H1 (cell line): ENCODE measurements around the gene DGKZ. TPM values are rescaled to one million over a fixed set of nuclear protein-coding genes. Genes with fewer than 3 reads are reported as not detected.

Experiments used
- CTCF ChIA-PET: fragments of 300-600 bp; sonication (Branson Sonifier 250); formaldehyde crosslinking; loops from one replicate; lab custom pipeline; 2021; ENCODE audit not compliant: partially characterized antibody; lab: Charles Lee
- POLR2A ChIA-PET: fragments of 300-600 bp; sonication (Branson Sonifier 250); formaldehyde crosslinking; loops from one replicate; lab custom pipeline; 2021; ENCODE audit warnings: inconsistent platforms; ENCODE audit not compliant: partially characterized antibody; lab: Charles Lee
- DNase-seq, 2 experiments: peaks; one replicate each; pipeline versions ENCODE4 v3.0.0 to v3.0.0-alpha.2; 2010 to 2022; ENCODE audit warnings: low spot score in 2 of 2, low read depth in 1 of 2, mixed read lengths in 1 of 2
- FAIRE-seq: peaks from 2 replicates; lab custom pipeline; 2011; peaks lifted over from hg19 to GRCh38; lab: Jason Lieb, UNC
- H2AFZ ChIP-seq: 2 replicates; pipeline ENCODE4 v1.8.1; 2012; ENCODE audit warnings: low read length, inconsistent platforms
- H2AK5ac ChIP-seq: 2 replicates; pipeline ENCODE4 v1.6.1; 2013; ENCODE audit warnings: low read depth, low read length
- H2BK120ac ChIP-seq: replicated peaks from 2 replicates; pipeline ENCODE3; 2013; ENCODE audit warnings: low read depth, low read length, inconsistent platforms
- H2BK12ac ChIP-seq: 2 replicates; pipeline ENCODE4 v1.6.1; 2013; ENCODE audit warnings: low read depth, low read length
- H2BK15ac ChIP-seq: 2 replicates; pipeline ENCODE4 v1.6.1; 2013; ENCODE audit warnings: low read length
- H2BK20ac ChIP-seq: 2 replicates; pipeline ENCODE4 v1.6.1; 2013; ENCODE audit warnings: low read length
- H2BK5ac ChIP-seq: 2 replicates; pipeline ENCODE4 v1.6.1; 2013; ENCODE audit warnings: low read depth, low read length
- H3K14ac ChIP-seq: 2 replicates; pipeline ENCODE4 v1.6.1; 2013; ENCODE audit warnings: inconsistent platforms; ENCODE audit not compliant: insufficient read length
- H3K18ac ChIP-seq: 2 replicates; pipeline ENCODE4 v1.6.1; 2013; ENCODE audit warnings: low read length; ENCODE audit errors: extremely low read depth
- H3K23ac ChIP-seq: 2 replicates; pipeline ENCODE4 v1.6.1; 2013; ENCODE audit warnings: inconsistent platforms; ENCODE audit not compliant: insufficient read length
- H3K23me2 ChIP-seq: 2 replicates; pipeline ENCODE4 v1.6.1; 2013; ENCODE audit warnings: low read depth, low read length
- H3K27ac ChIP-seq: 2 replicates; pipeline ENCODE4 v1.6.1; 2011; ENCODE audit warnings: low read depth, low read length, inconsistent platforms
- H3K27me3 ChIP-seq, 4 experiments: replicated peaks in 1 of 4; 1 replicate in 1 of 4; 2 replicates in 3 of 4; pipeline versions ENCODE4 v1.6.1 to v1.8.1; 2011 to 2013; ENCODE audit warnings: low read length in 3 of 4, mild to moderate bottlenecking in 3 of 4, inconsistent platforms in 2 of 4, mixed read lengths in 2 of 4, moderate library complexity in 1 of 4; ENCODE audit not compliant: control insufficient read depth in 3 of 4, insufficient read depth in 3 of 4; ENCODE audit errors: extremely low read depth in 1 of 4
- H3K36me3 ChIP-seq, 4 experiments: 2 replicates each; pipeline versions ENCODE4 v1.6.1 to v1.8.1; 2011 to 2013; ENCODE audit warnings: mild to moderate bottlenecking in 4 of 4, low read length in 3 of 4, moderate library complexity in 2 of 4, control low read depth in 1 of 4, inconsistent platforms in 1 of 4; ENCODE audit not compliant: insufficient read depth in 4 of 4, control insufficient read depth in 2 of 4
- H3K4ac ChIP-seq: replicated peaks from 2 replicates; pipeline ENCODE3; 2013; ENCODE audit warnings: low read length, low read depth, mixed read lengths, inconsistent platforms; ENCODE audit not compliant: insufficient read length
- H3K4me1 ChIP-seq, 4 experiments: replicated peaks in 1 of 4; 1 replicate in 1 of 4; 2 replicates in 3 of 4; pipeline versions ENCODE4 v1.6.1 to v1.8.1; 2011 to 2013; ENCODE audit warnings: low read length in 3 of 4, inconsistent platforms in 2 of 4, mixed read lengths in 1 of 4; ENCODE audit not compliant: insufficient read depth in 4 of 4, control insufficient read depth in 3 of 4
- H3K4me2 ChIP-seq, 2 experiments: 2 replicates each; pipeline versions ENCODE4 v1.6.1 to v1.8.1; 2011 to 2013; ENCODE audit warnings: low read depth in 2 of 2, low read length in 2 of 2, control low read depth in 1 of 2, inconsistent platforms in 1 of 2, mild to moderate bottlenecking in 1 of 2; ENCODE audit not compliant: insufficient read depth in 1 of 2
- H3K4me3 ChIP-seq, 4 experiments: fragments of 200-600, 300-600 bp in 1 of 4; sonication (generic), shearing (Covaris generic), sonication (Bioruptor Twin) in 1 of 4; 2 replicates each; pipeline versions ENCODE4 v1.5.1 to v1.8.1; 2011 to 2016; ENCODE audit warnings: low read length in 4 of 4, low read depth in 3 of 4, control low read depth in 2 of 4, inconsistent platforms in 2 of 4, mild to moderate bottlenecking in 2 of 4, mixed read lengths in 1 of 4, moderate library complexity in 1 of 4; ENCODE audit not compliant: insufficient read depth in 2 of 4; ENCODE audit errors: extremely low read depth in 1 of 4
- H3K56ac ChIP-seq: replicated peaks from 2 replicates; pipeline ENCODE3; 2013; ENCODE audit warnings: low read depth, mild to moderate bottlenecking, mixed read lengths, low read length, inconsistent platforms; ENCODE audit not compliant: insufficient read length
- H3K79me1 ChIP-seq: 2 replicates; pipeline ENCODE4 v1.6.1; 2013; ENCODE audit warnings: low read depth, low read length, control low read depth
- H3K79me2 ChIP-seq, 2 experiments: 2 replicates each; pipeline versions ENCODE4 v1.6.1 to v1.8.1; 2012 to 2013; ENCODE audit warnings: low read length in 2 of 2, mild to moderate bottlenecking in 2 of 2, inconsistent platforms in 1 of 2; ENCODE audit not compliant: insufficient read depth in 2 of 2, control insufficient read depth in 1 of 2
- H3K9ac ChIP-seq, 4 experiments: replicated peaks in 1 of 4; 1 replicate in 1 of 4; 2 replicates in 3 of 4; pipeline versions ENCODE4 v1.6.1 to v1.8.1; 2011 to 2013; ENCODE audit warnings: low read depth in 3 of 4, low read length in 3 of 4, control low read depth in 2 of 4, mild to moderate bottlenecking in 2 of 4, moderate library complexity in 2 of 4, inconsistent platforms in 1 of 4; ENCODE audit errors: extremely low read depth in 1 of 4
- H3K9me3 ChIP-seq, 2 experiments: 2 replicates each; pipeline versions ENCODE4 v1.6.1 to v1.8.1; 2012 to 2013; ENCODE audit warnings: mild to moderate bottlenecking in 2 of 2, moderate library complexity in 2 of 2, control low read depth in 1 of 2, inconsistent platforms in 1 of 2, low read depth in 1 of 2, low read length in 1 of 2, mixed read lengths in 1 of 2; ENCODE audit not compliant: insufficient read depth in 2 of 2
- H4K20me1 ChIP-seq, 2 experiments: replicated peaks in 1 of 2; 2 replicates each; pipeline versions ENCODE3 to v1.8.1; 2011 to 2013; ENCODE audit warnings: inconsistent platforms in 2 of 2, low read length in 2 of 2, mild to moderate bottlenecking in 1 of 2; ENCODE audit not compliant: insufficient read depth in 2 of 2, control insufficient read depth in 1 of 2
- H4K5ac ChIP-seq: 2 replicates; pipeline ENCODE4 v1.6.1; 2013; ENCODE audit warnings: low read length, low read depth, mixed read lengths, inconsistent platforms; ENCODE audit not compliant: insufficient read length
- H4K8ac ChIP-seq: 2 replicates; pipeline ENCODE4 v1.8.0; 2013; ENCODE audit warnings: mild to moderate bottlenecking, moderate library complexity, low read length, inconsistent platforms; ENCODE audit not compliant: insufficient read depth; ENCODE audit errors: extremely low read depth
- H4K91ac ChIP-seq: replicated peaks from 2 replicates; pipeline ENCODE3; 2013; ENCODE audit warnings: low read length, mixed read lengths, inconsistent platforms; ENCODE audit not compliant: insufficient read length
- ATF3 ChIP-seq: IDR thresholded peaks from 2 replicates; pipeline ENCODE4 v1.6.1; 2011; ENCODE audit warnings: low read depth, mild to moderate bottlenecking, low read length; ENCODE audit not compliant: insufficient read depth
- CBX5 ChIP-seq: fragments of 300-800, 300-1000 bp; sonication (generic); IDR thresholded peaks from 2 replicates; pipeline ENCODE4 v1.7.1; 2016; ENCODE audit warnings: antibody characterized with exemption, low read length, low read depth
- CREB1 ChIP-seq: IDR thresholded peaks from 2 replicates; pipeline ENCODE4 v1.6.1; 2012; ENCODE audit warnings: inconsistent platforms
- GTF2F1 ChIP-seq: IDR thresholded peaks from 2 replicates; pipeline ENCODE4 v1.6.1; 2012; ENCODE audit warnings: low read depth, low read length, improper control_type of control experiment, borderline replicate concordance
- NRF1 ChIP-seq: IDR thresholded peaks from 2 replicates; pipeline ENCODE4 v1.6.1; 2011; ENCODE audit warnings: mild to moderate bottlenecking, low read depth, low read length, improper control_type of control experiment
- POLR2A ChIP-seq, 2 experiments: IDR thresholded peaks; 1 replicate in 1 of 2; 2 replicates in 1 of 2; pipeline ENCODE4 v1.6.1; 2011; ENCODE audit warnings: low read depth in 2 of 2, low read length in 2 of 2, mild to moderate bottlenecking in 2 of 2; ENCODE audit errors: control extremely low read depth in 1 of 2
- POLR2AphosphoS5 ChIP-seq: IDR thresholded peaks from 2 replicates; pipeline ENCODE4 v1.6.1; 2011; ENCODE audit warnings: low read depth, low read length
- RXRA ChIP-seq: IDR thresholded peaks from 2 replicates; pipeline ENCODE4 v1.6.1; 2011; ENCODE audit warnings: low read depth, mild to moderate bottlenecking, low read length, moderate library complexity; ENCODE audit not compliant: insufficient read depth
- SP1 ChIP-seq: IDR thresholded peaks from 2 replicates; pipeline ENCODE4 v1.6.1; 2011; ENCODE audit warnings: low read depth, low read length
- TBP ChIP-seq: IDR thresholded peaks from 2 replicates; pipeline ENCODE4 v1.6.1; 2011; ENCODE audit warnings: low read depth, low read length, improper control_type of control experiment
- YY1 ChIP-seq: IDR thresholded peaks from 2 replicates; pipeline ENCODE4 v1.6.1; 2011; ENCODE audit warnings: low read depth, mild to moderate bottlenecking, low read length
- WGBS, 2 experiments: shearing (Covaris generic) in 1 of 2; methylation state at CpG; one replicate each; pipeline versions ENCODE4 v1.1.6 to v1.1.7; 2013 to 2015; ENCODE audit warnings: low lambda C conversion rate in 2 of 2, mixed read lengths in 2 of 2, inconsistent platforms in 1 of 2, low coverage in 1 of 2, missing lambda C conversion rate in 1 of 2; ENCODE audit not compliant: insufficient replicate concordance in 2 of 2, insufficient coverage in 1 of 2, insufficient read length in 1 of 2; ENCODE audit errors: extremely low coverage in 1 of 2, missing lambda C conversion rate in 1 of 2; 5-methylcytosine and 5-hydroxymethylcytosine counted together
- polyA plus RNA-seq, 7 experiments: library from polyadenylated mRNA; depleted of rRNA in 3 of 7; stranded (reverse) in 5 of 7; unstranded in 2 of 7; fragments of >200 nt in 5 of 7; fragments of 200-250 nt in 2 of 7; gene quantifications; 1 replicate in 5 of 7; 2 replicates in 1 of 7; 4 replicates in 1 of 7; pipeline versions ENCODE4 v1.2.1 to v1.2.3, GENCODE V29; 2011 to 2013; ENCODE audit warnings: missing spikeins in 2 of 7, mixed read lengths in 2 of 7
- total RNA-seq: library from RNA; stranded (reverse); fragmentation: NEBNext Ultra II Directional; extraction: Animal tissue kit (Norgen Biotek cat#: 25700); gene quantifications from 2 replicates; pipeline ENCODE4 v1.2.1, GENCODE V29; 2021

Gene DGKZ
- total and polyA plus RNA-seq, 2 of the 8 experiments (the other 6 are each of a cell fraction or from before 2014, with no cell fraction given), result 84.4 to 184 TPM

DNA sequence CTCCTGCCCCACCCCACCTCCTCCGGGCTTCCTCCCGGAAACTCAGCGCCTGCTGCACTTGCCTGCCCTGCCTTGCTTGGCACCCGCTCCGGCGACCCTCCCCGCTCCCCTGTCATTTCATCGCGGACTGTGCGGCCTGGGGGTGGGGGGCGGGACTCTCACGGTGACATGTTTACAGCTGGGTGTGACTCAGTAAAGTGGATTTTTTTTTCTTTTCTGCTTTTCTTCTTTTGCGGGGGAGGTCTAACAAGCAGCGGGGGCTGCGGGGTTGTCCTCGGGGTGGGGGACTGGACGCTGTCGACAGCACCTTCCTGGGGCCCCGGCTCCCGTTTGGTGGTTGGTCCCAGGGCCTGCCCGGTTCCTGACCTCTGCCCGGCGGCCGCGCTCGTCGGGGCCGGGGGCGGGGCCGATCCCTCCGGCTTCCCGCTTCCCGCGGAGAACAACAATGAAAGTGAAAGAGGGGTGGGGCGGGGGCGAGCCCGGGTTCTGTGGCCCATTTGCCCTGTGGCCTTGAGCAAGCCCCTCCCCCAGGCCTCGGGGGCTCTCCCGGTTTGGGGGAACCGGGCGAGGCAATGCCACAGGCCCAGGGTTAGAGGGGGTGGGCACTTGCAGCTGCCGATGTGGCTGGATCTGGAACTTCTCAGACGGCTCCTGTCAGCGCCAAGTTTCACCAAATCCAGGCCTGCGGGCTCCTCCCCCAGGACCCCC lies 33.2 kb downstream of the DGKZ start:
- H3K9ac ChIP-seq, result peak overlapping the region in 3 of 4 experiments; percentile 48 to 68 (median 53); a peak in 4 of 7 replicates
- H3K79me2 ChIP-seq, result no peaks in the 10 kb centered on the region; a peak in 1 of 4 replicates
- 0 out of 2 replicates have a peak overlapping the region, but pooled peaks have one; percentile 46 for H2BK15ac ChIP-seq
- no peak overlapping the region for H3K23ac ChIP-seq
- peaks cover 0 to 16% (median 13%) of the 10 kb centered on the region in 4 experiments; a peak in 6 of 7 replicates for H3K4me1 ChIP-seq
- no peak overlapping the region for H3K4ac ChIP-seq
- no peak overlapping the region for H3K14ac ChIP-seq
- H3K56ac ChIP-seq, result peak overlapping the region; percentile 79
- ChIA-PET POLR2A (interaction anchor here (0.5 to 3.8 kb wide), 23 partner anchors 8 to 316 kb away, joined by 3 to 35 read pairs (median 4); partner anchors contain the start of gene CHRM4), CTCF (interaction anchor here (1.0 to 44.5 kb wide), 4 partner anchors 9 to 38 kb away, joined by 3 to 1004 read pairs (median 41); partner anchors contain the start of gene DGKZ)
- WGBS, 2 experiments, result 1% methylated on average over 16 of the region's 45 CpGs; no CpG with 5 or more reads in 1 of the 2 experiments
- no peaks in the 10 kb centered on the region for H3K27me3 ChIP-seq
- no peak overlapping the region for H2BK120ac ChIP-seq
- peak overlapping the region; percentile 89 for H4K91ac ChIP-seq
- H2AFZ ChIP-seq, result no peak overlapping the region
- peaks cover 15 to 19% of the 10 kb centered on the region in 2 experiments for H4K20me1 ChIP-seq
- FAIRE-seq (no peak), DNase-seq (peak in 1 of 2 experiments; percentile 92)
- no peaks in the 10 kb centered on the region for H3K9me3 ChIP-seq
- H3K27ac ChIP-seq, result peak overlapping the region; percentile 53
- peak overlapping the region; percentile 63 to 95 (median 69) for H3K4me3 ChIP-seq
- no peaks in the 10 kb centered on the region for H3K79me1 ChIP-seq
- peaks cover 9% of the 10 kb centered on the region; the same call in 1 of the 2 replicates for H3K23me2 ChIP-seq
- peak overlapping the region; percentile 93; the same call in 1 of the 2 replicates for H4K8ac ChIP-seq
- H2BK20ac ChIP-seq, result 0 out of 2 replicates have a peak overlapping the region, but pooled peaks have one; percentile 32
- H2BK5ac ChIP-seq, result peak overlapping the region; percentile 44; the same call in 1 of the 2 replicates
- H3K4me2 ChIP-seq, result peak overlapping the region; percentile 69 to 94
- peaks cover 3 to 25% (median 8%) of the 10 kb centered on the region in 4 experiments; a peak in 4 of 8 replicates for H3K36me3 ChIP-seq
- no peak overlapping the region for H2BK12ac ChIP-seq
- H4K5ac ChIP-seq, result peak overlapping the region; percentile 94
- H3K18ac ChIP-seq, result peak overlapping the region; percentile 93
- no peak overlapping the region for H2AK5ac ChIP-seq
- TF ChIP-seq ATF3 (no peak), NRF1 (no peak), RXRA (peak; percentile 63; the same call in 1 of the 2 replicates), CBX5 (no peak), TBP (peak; percentile 3; the same call in 1 of the 2 replicates), YY1 (no peak), CREB1 (no peak), POLR2AphosphoS5 (peak; percentile 61; the same call in 1 of the 2 replicates), POLR2A (IDR thresholded peaks at IDR 0.05; ENCODE audit: control extremely low read depth in 1 of 2, low read depth in 2 of 2, low read length in 2 of 2) (peak in 1 of 2 experiments; percentile 56; a peak in 2 of 3 replicates), SP1 (0 out of 2 replicates have a peak, but pooled peaks have one; percentile 19), GTF2F1 (no peak)
